ENCODE data around the gene ADCY2.

ADCY2 gene

GRCh38 chr5:7395947-7396712 is at the start of gene ADCY2:
Gene ADCY2 (plus strand): TSS chr5:7396138. CDS start chr5:7396297, 159 bp downstream.
- DNase-seq (ENCODE audit: low read depth in 2 of 2), result no peak

- DNase-seq (ENCODE audit: low read depth in 2 of 2), result no peak
Observed at GRCh38 chr5:7347377-7347776, 48.6 kb upstream of the ADCY2 start.

GRCh38 chr5:7348168-7348854 is 47.6 kb upstream of the ADCY2 start:
- DNase-seq (ENCODE audit: low read depth in 2 of 2), result no peak

GRCh38 chr5:7361593-7361992 is 34.3 kb upstream of the ADCY2 start:
- DNase-seq (ENCODE audit: low read depth in 2 of 2), result no peak

GRCh38 chr5:7363067-7363677 is 32.8 kb upstream of the ADCY2 start:
- DNase-seq (ENCODE audit: low read depth in 2 of 2), result no peak

- no peak for DNase-seq (ENCODE audit: low read depth in 2 of 2)
Observed at GRCh38 chr5:7364226-7364875, 31.6 kb upstream of the ADCY2 start.

GRCh38 chr5:7367780-7368179 is 28.2 kb upstream of the ADCY2 start:
- DNase-seq (ENCODE audit: low read depth in 2 of 2), result no peak

GRCh38 chr5:7372399-7372798 is 23.5 kb upstream of the ADCY2 start:
- no peak for DNase-seq (ENCODE audit: low read depth in 2 of 2)

GRCh38 chr5:7374186-7374585 is 21.8 kb upstream of the ADCY2 start:
- no peak for DNase-seq (ENCODE audit: low read depth in 2 of 2)

- DNase-seq (ENCODE audit: low read depth in 2 of 2), result no peak
Observed at GRCh38 chr5:7375457-7375856, 20.5 kb upstream of the ADCY2 start.

- no peak for DNase-seq (ENCODE audit: low read depth in 2 of 2)
Observed at GRCh38 chr5:7376871-7377270, 19.1 kb upstream of the ADCY2 start.

GRCh38 chr5:7377761-7378160 is 18.2 kb upstream of the ADCY2 start:
- DNase-seq (ENCODE audit: low read depth in 2 of 2), result no peak

GRCh38 chr5:7382588-7382987 is 13.3 kb upstream of the ADCY2 start:
- no peak for DNase-seq (ENCODE audit: low read depth in 2 of 2)

GRCh38 chr5:7385681-7386080 is 10.3 kb upstream of the ADCY2 start:
- no peak for DNase-seq (ENCODE audit: low read depth in 2 of 2)

- DNase-seq (ENCODE audit: low read depth in 2 of 2), result no peak
Observed at GRCh38 chr5:7388553-7388952, 7.4 kb upstream of the ADCY2 start.

GRCh38 chr5:7391215-7391614 is 4.7 kb upstream of the ADCY2 start:
- no peak for DNase-seq (ENCODE audit: low read depth in 2 of 2)

- DNase-seq (ENCODE audit: low read depth in 2 of 2), result no peak
Observed at GRCh38 chr5:7391814-7392692, 3.9 kb upstream of the ADCY2 start.

GRCh38 chr5:7392693-7393024 is 3.3 kb upstream of the ADCY2 start:
- DNase-seq (ENCODE audit: low read depth in 2 of 2), result no peak

GRCh38 chr5:7393921-7394799 is 1.8 kb upstream of the ADCY2 start:
- DNase-seq (ENCODE audit: low read depth in 2 of 2), result no peak

- no peak for DNase-seq (ENCODE audit: low read depth in 2 of 2)
Observed at GRCh38 chr5:7394889-7395431, 978 bp upstream of the ADCY2 start.
